Measurements from ENCODE around the gene RABGAP1L.

RABGAP1L gene

GRCh38 chr1:174791863-174792262, 632.5 kb downstream of the RABGAP1L start:
- H3K27ac ChIP-seq, result no peak overlapping the region
- DNase-seq (ENCODE audit: low spot score), result no peak
- H3K4me3 ChIP-seq, result no peak overlapping the region
- TF ChIP-seq CTCF (IDR thresholded peaks at IDR 0.05), result no peak

- TF ChIP-seq CTCF (IDR thresholded peaks at IDR 0.05), result no peak
- DNase-seq (ENCODE audit: low spot score), result no peak
- Histone ChIP-seq H3K4me3 (no peak overlapping the region), H3K27ac (no peak overlapping the region)
Measured at GRCh38 chr1:174794861-174795260, 635.5 kb downstream of the RABGAP1L start.

GRCh38 chr1:174795806-174796205, 636.5 kb downstream of the RABGAP1L start:
- Histone ChIP-seq H3K27ac (no peak overlapping the region), H3K4me3 (no peak overlapping the region)
- no peak for TF ChIP-seq CTCF (IDR thresholded peaks at IDR 0.05)
- DNase-seq (ENCODE audit: low spot score), result no peak

- TF ChIP-seq CTCF (IDR thresholded peaks at IDR 0.05), result no peak
- Histone ChIP-seq H3K27ac (no peak overlapping the region), H3K4me3 (no peak overlapping the region)
- DNase-seq (ENCODE audit: low spot score), result no peak
Measured at GRCh38 chr1:174797398-174797797, 638.1 kb downstream of the RABGAP1L start.

- no peak for DNase-seq (ENCODE audit: low spot score)
- peak overlapping the region; percentile 79 for H3K4me3 ChIP-seq
- no peak for TF ChIP-seq CTCF (IDR thresholded peaks at IDR 0.05)
- H3K27ac ChIP-seq, result peak overlapping the region; percentile 28 to 61
Measured at GRCh38 chr1:174799136-174799479, 639.8 kb downstream of the RABGAP1L start.

- no peak for DNase-seq (ENCODE audit: low spot score)
- no peak for TF ChIP-seq CTCF (IDR thresholded peaks at IDR 0.05)
- peak overlapping the region; percentile 28 to 61 for H3K27ac ChIP-seq
Measured at GRCh38 chr1:174800216-174800851, 641.0 kb downstream of the RABGAP1L start.

GRCh38 chr1:174800876-174801275, 641.6 kb downstream of the RABGAP1L start:
- H3K4me3 ChIP-seq, result peak overlapping the region; percentile 79
- no peak for DNase-seq (ENCODE audit: low spot score)
- peak overlapping the region in 1 of 2 donors; percentile 61 for H3K27ac ChIP-seq
- no peak for TF ChIP-seq CTCF (IDR thresholded peaks at IDR 0.05)

More at GRCh38 chr1:174800216-174800851, 641.0 kb downstream of the RABGAP1L start:
- H3K4me3 ChIP-seq, result peak overlapping the region; percentile 79

All from coronary artery (tissue), 2 donors.